ENCODE results near the gene RAE1. TPM values are rescaled to one million over a fixed set of nuclear protein-coding genes. Genes with fewer than 3 reads are reported as not detected.

The RAE1 gene
- total and polyA plus RNA-seq, 12 donors, result 6.2 to 19.9 (median 15.5) TPM

DNA sequence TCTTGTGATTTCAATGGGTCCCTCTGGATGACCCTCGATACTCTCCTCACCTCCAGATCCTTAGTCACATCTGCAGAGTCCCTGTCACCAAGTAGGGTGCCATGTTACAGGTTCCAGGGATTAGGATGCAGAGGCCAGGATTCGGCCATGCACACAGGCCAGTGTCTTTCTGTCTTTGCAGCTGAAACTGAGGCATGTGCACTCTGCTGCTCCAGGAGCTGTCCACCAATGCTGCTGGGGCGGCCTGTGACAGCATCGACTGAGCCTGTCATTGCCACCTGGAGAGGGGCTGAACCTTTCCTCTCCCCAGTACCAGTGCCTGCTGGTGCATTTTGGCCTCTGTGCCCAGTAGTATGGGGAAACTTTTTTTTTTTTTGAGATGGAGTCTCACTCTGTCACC, 35.7 kb downstream of the RAE1 start:
- Histone ChIP-seq H3K4me3 (no peak overlapping the region), H3K9me3 (peaks cover 0 to 4% (median 0%) of the 10 kb centered on the region in 11 donors), H3K27ac (no peak overlapping the region), H3K4me1 (peaks cover 12 to 38% (median 31%) of the 10 kb centered on the region in 9 donors), H3K27me3 (no peaks in the 10 kb centered on the region), H3K36me3 (peaks cover 0 to 14% (median 0%) of the 10 kb centered on the region in 9 donors)
- no peak for ATAC-seq
- WGBS, 2 donors, result 95 to 98% methylated on average over 4 of the region's 4 CpGs
- intact Hi-C loops (cut with DNase I), result loop anchor here in 6 of 10 donors (10.0 kb wide), 2 partner anchors 208 to 828 kb away; no protein-coding TSS in a partner anchor
- no peak for TF ChIP-seq CTCF (IDR thresholded peaks at IDR 0.05)
- DNase-seq, result no peak

- peaks cover 0 to 14% (median 0%) of the 10 kb centered on the region in 9 donors for H3K36me3 ChIP-seq
- no peak overlapping the region for H3K27ac ChIP-seq
- TF ChIP-seq CTCF (IDR thresholded peaks at IDR 0.05), result no peak
- H3K27me3 ChIP-seq, result no peaks in the 10 kb centered on the region
- no peak for ATAC-seq
- no peak for DNase-seq
- WGBS, 2 donors, result 94 to 96% methylated on average over 8 of the region's 8 CpGs
- peaks cover 0 to 4% (median 0%) of the 10 kb centered on the region in 11 donors for H3K9me3 ChIP-seq
- intact Hi-C loops (cut with DNase I), result loop anchor here in 6 of 10 donors (10.0 kb wide), 2 partner anchors 207 to 827 kb away; no protein-coding TSS in a partner anchor
- H3K4me3 ChIP-seq, result no peak overlapping the region
- peaks cover 12 to 44% (median 34%) of the 10 kb centered on the region in 9 donors for H3K4me1 ChIP-seq
These were observed 36.4 kb downstream of the RAE1 start for GRCh38 chr20:57387463-57387862.

GRCh38 chr20:57387945-57388371, 36.9 kb downstream of the RAE1 start:
- peaks cover 12 to 49% (median 38%) of the 10 kb centered on the region in 9 donors for H3K4me1 ChIP-seq

More at GRCh38 chr20:57387945-57388371, 36.9 kb downstream of the RAE1 start:
- WGBS, 2 donors, result 84 to 86% methylated on average over 7 of the region's 7 CpGs
- H3K9me3 ChIP-seq, result peaks cover 0 to 4% (median 0%) of the 10 kb centered on the region in 11 donors
- no peak for TF ChIP-seq CTCF (IDR thresholded peaks at IDR 0.05)
- no peak for ATAC-seq
- H3K36me3 ChIP-seq, result peaks cover 0 to 15% (median 0%) of the 10 kb centered on the region in 9 donors
- H3K27me3 ChIP-seq, result no peaks in the 10 kb centered on the region
- intact Hi-C loops (cut with DNase I), result loop anchor here in 6 of 10 donors (10.0 kb wide), 2 partner anchors 207 to 827 kb away; no protein-coding TSS in a partner anchor
- no peak overlapping the region for H3K4me3 ChIP-seq
- H3K27ac ChIP-seq, result no peak overlapping the region
- DNase-seq, result no peak

Data from heart right ventricle (tissue), 16 donors.